ENCODE measurements around the gene IL37.

DNA sequence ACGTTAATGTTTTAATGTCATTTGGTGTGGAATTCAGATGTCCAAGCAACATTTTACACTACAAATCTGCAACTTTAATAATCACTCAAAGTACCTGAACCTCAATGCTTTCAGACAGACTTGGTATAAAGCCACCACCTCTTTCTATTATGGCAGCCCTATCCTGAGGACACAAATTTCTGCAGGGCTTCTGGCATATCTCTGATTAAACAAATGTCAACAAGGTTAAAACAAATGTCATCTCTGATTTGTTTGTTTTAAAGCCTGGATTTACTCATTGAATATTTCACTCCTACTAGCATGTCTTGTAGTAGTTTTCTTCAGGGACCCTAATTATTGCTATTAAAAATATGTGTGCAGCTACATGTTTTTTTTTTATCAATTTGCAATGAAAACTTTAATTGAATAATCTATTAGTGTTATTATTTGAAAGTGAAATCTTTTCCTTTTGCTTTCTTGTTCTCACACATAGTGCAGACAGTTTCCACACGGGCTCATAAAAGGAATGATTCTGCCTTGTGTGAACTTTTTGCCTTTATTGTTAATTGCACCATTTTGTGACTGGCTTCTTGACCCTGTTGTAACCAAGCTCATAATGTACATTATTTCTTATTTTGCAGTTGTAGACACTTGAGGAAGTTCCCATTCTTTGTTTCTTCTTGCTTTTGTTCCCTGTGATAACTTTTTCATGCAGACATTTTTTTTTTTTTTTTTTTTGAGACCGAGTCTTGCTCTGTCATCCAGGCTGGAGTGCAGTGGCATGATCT lies 30.1 kb downstream of the IL37 start:
- TF ChIP-seq CTCF (IDR thresholded peaks at IDR 0.05) = no peak
- peak in 2 of 3 donors; percentile 13 to 43 for TF ChIP-seq POLR2AphosphoS5 (IDR thresholded peaks at IDR 0.05)
- no peak for TF ChIP-seq EP300 (IDR thresholded peaks at IDR 0.05; ENCODE audit: low read depth)
